OCI-LY3 (cell line): Measurements from ENCODE around the gene EFEMP1.

ENCODE experiments used
- CTCF ChIP-seq: fragments of 200-600, 300-600 bp; sonication (generic); IDR thresholded peaks from 2 replicates; pipeline ENCODE4 v1.5.1; 2014; ENCODE audit warnings: antibody characterized with exemption, low read length, low read depth
- EZH2phosphoT487 ChIP-seq: fragments of 200-600 bp; shearing (Covaris generic); IDR thresholded peaks from 2 replicates; pipeline ENCODE4 v1.6.1; 2018; ENCODE audit warnings: antibody characterized with exemption, mixed run types, low read depth

DNA sequence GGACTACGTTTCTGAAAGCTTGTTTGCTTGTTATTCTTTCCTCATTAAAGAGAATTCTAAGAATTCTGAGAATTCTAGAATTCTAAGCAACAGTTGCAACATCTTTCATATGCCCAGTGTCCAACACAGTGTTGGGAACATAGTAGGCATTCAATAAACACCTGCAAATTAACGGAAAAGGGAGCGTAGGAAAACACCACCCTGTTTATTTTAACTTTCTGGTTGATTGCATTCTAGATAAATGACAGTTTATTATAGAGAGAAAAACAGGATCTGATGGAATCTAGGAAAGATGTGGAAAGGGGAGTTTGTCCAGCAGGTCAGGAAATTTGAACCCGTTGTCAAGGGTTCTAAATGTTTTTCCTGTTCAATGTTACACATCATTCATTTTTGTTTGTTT is 24.2 kb upstream of the EFEMP1 start:
- TF ChIP-seq CTCF: no peak
- no peak for TF ChIP-seq EZH2phosphoT487
